Mucosa of descending colon (tissue), 3 donors: Measurements from ENCODE around the gene CDK6. TPM values are rescaled to one million over a fixed set of nuclear protein-coding genes. Genes with fewer than 3 reads are reported as not detected.
"Not testable (repeated sequence)": the region's sequence is repeated elsewhere in the genome, so short reads cannot be mapped to it uniquely, and the experiment has no call there.

Experiments used
- ATAC-seq: fragments of 200-7000 bp; cut with Tn5 transposase; one replicate; pipeline ENCODE4 v1.9.1; 2020; ENCODE audit warnings: mild to moderate bottlenecking, moderate library complexity
- DNase-seq, 3 donors: peaks; one replicate each; pipeline ENCODE4 v3.0.0-alpha.2; 2020
- H3K36me3 ChIP-seq: fragments of 200-600 bp; one replicate; pipeline ENCODE4 v1.8.0; 2021; ENCODE audit warnings: low read depth, mild to moderate bottlenecking
- H3K4me1 ChIP-seq: fragments of 200-600 bp; one replicate; pipeline ENCODE4 v1.8.0; 2021; ENCODE audit warnings: low read depth, mild to moderate bottlenecking
- H3K4me3 ChIP-seq: fragments of 200-600 bp; one replicate; pipeline ENCODE4 v1.8.0; 2021; ENCODE audit warnings: mild to moderate bottlenecking
- H3K9me3 ChIP-seq: fragments of 200-600 bp; one replicate; pipeline ENCODE4 v1.8.0; 2021; ENCODE audit warnings: mild to moderate bottlenecking
- CTCF ChIP-seq: fragments of 200-600 bp; IDR thresholded peaks from one replicate; pipeline ENCODE4 v1.8.0; 2022; ENCODE audit warnings: antibody characterized with exemption, mild to moderate bottlenecking
- intact Hi-C, 2 donors: fragments of 100-400 bp; cut with DNase I in 1 of 2; cut with micrococcal nuclease in 1 of 2; formaldehyde crosslinking; loops; one replicate each; pipeline versions ENCODE4 v1.11.0 to v1.11.1; 2022; cut with DNase I, micrococcal nuclease
- long read RNA-seq, 2 donors: library from polyadenylated mRNA; unstranded; transcript quantifications; one replicate each; pipeline ENCODE4 v2.0.0, GENCODE V29; 2019 to 2021
- total RNA-seq, 3 donors: library from RNA; stranded (reverse); fragmentation: NEBNext Ultra II Directional in 2 of 3; extraction: Animal tissue kit (Norgen Biotek cat#: 25700) in 2 of 3; gene quantifications; one replicate each; pipeline versions ENCODE4 v1.2.1 to v1.2.4, GENCODE V29; 2021 to 2023
- donor health status: DM: no; HTN: no; CAD: no; lungs with moderate emphysema.
- donor health status: DM: no; HTN: no; CAD: no.
- donor health status: DM: no; HTN: yes; CAD: no.

Gene CDK6
- total RNA-seq = 10 to 100 TPM; 23.4 to 52.4 (median 33.1) TPM
- long read RNA-seq, donor 1, partial matches to known transcripts = 2 of 7 reads
- long read RNA-seq, donor 1, other reads (novel, unspliced or antisense) = 4 of 7 reads
- long read RNA-seq, donor 2, partial matches to known transcripts = 3 of 6 reads
- long read RNA-seq, donor 2, other reads (novel, unspliced or antisense) = 2 of 6 reads

- H3K4me3 ChIP-seq = peak within 1 kb of the TSS; percentile 59
- no peaks in the 10 kb centered on the region for H3K9me3 ChIP-seq
- TF ChIP-seq CTCF = no peak
- H3K36me3 ChIP-seq = no peaks in the 10 kb centered on the region
- DNase-seq = peak; percentile 73 to 86 (median 82)
- ATAC-seq = peak; percentile 46
- intact Hi-C loops = loop anchor here (5.0 to 10.0 kb wide), 2 partner anchors 202 to 221 kb away; no protein-coding TSS in a partner anchor
- peaks cover 6% of the 10 kb centered on the region for H3K4me1 ChIP-seq
Measured at GRCh38 chr7:92836489-92836999, at the start of gene CDK6. Gene CDK6, minus strand, starts transcription at chr7:92836573. Its CDS starts 3,250 bp downstream, at chr7:92833323.

GRCh38 chr7:92886039-92886438 lies 49.7 kb upstream of the CDK6 start:
- H3K9me3 ChIP-seq, H3K4me1 ChIP-seq, H3K36me3 ChIP-seq, DNase-seq, intact Hi-C loops, H3K4me3 ChIP-seq, ATAC-seq: not testable (repeated sequence)

- H3K4me1 ChIP-seq = no peaks in the 10 kb centered on the region
- intact Hi-C loops = no loop called here
- H3K9me3 ChIP-seq = peaks cover 8% of the 10 kb centered on the region
- ATAC-seq (no peak), DNase-seq (no peak)
- H3K36me3 ChIP-seq = no peaks in the 10 kb centered on the region
- no peak overlapping the region for H3K4me3 ChIP-seq
- no peak for TF ChIP-seq CTCF
Measured at GRCh38 chr7:92884218-92884617, 47.8 kb upstream of the CDK6 start.

GRCh38 chr7:92882760-92883159 lies 46.4 kb upstream of the CDK6 start:
- intact Hi-C loops = no loop called here
- TF ChIP-seq CTCF = no peak
- ATAC-seq (no peak), DNase-seq (no peak)
- H3K9me3 ChIP-seq = peaks cover 8% of the 10 kb centered on the region
- no peaks in the 10 kb centered on the region for H3K4me1 ChIP-seq
- H3K36me3 ChIP-seq = no peaks in the 10 kb centered on the region
- no peak overlapping the region for H3K4me3 ChIP-seq

GRCh38 chr7:92881091-92881485 lies 44.7 kb upstream of the CDK6 start:
- peak in 1 of 3 donors; percentile 10 for DNase-seq
- TF ChIP-seq CTCF = no peak
- H3K9me3 ChIP-seq = no peaks in the 10 kb centered on the region
- no peak for ATAC-seq
- no peak overlapping the region for H3K4me3 ChIP-seq
- H3K36me3 ChIP-seq = no peaks in the 10 kb centered on the region
- no peaks in the 10 kb centered on the region for H3K4me1 ChIP-seq
- intact Hi-C loops = no loop called here

GRCh38 chr7:92880212-92881090 lies 44.1 kb upstream of the CDK6 start:
- intact Hi-C loops = no loop called here
- H3K4me3 ChIP-seq = no peak overlapping the region
- TF ChIP-seq CTCF = no peak
- peak; percentile 55 for ATAC-seq
- no peaks in the 10 kb centered on the region for H3K36me3 ChIP-seq
- DNase-seq = peak in 2 of 3 donors; percentile 15 to 40
- no peaks in the 10 kb centered on the region for H3K4me1 ChIP-seq
- H3K9me3 ChIP-seq = no peaks in the 10 kb centered on the region
